NCI-H345 treated with DMSO at 0.1 percent for 48 hours (cell line): ENCODE results near the gene NSDHL.
"Not testable (repeated sequence)": the region's sequence is repeated elsewhere in the genome, so short reads cannot be mapped to it uniquely, and the experiment has no call there.

ENCODE experiments used
- DNase-seq: peaks from one replicate; lab custom pipeline; 2025; ENCODE audit not compliant: unreplicated experiment; lab: John Stamatoyannopoulos, UW

Gene NSDHL

GRCh38 chrX:152830312-152831305 lies at the start of gene NSDHL, which contains the start of gene CETN2:
NSDHL (plus strand) TSS chrX:152831063; CDS start chrX:152846325, 15,262 bp downstream.
CETN2 (minus strand) TSS chrX:152830757; CDS start chrX:152830710, 47 bp downstream.
- peak; percentile 90 for DNase-seq

- not testable (repeated sequence) for DNase-seq
Observed at GRCh38 chrX:152787062-152787461, 43.8 kb upstream of the NSDHL start.

DNA sequence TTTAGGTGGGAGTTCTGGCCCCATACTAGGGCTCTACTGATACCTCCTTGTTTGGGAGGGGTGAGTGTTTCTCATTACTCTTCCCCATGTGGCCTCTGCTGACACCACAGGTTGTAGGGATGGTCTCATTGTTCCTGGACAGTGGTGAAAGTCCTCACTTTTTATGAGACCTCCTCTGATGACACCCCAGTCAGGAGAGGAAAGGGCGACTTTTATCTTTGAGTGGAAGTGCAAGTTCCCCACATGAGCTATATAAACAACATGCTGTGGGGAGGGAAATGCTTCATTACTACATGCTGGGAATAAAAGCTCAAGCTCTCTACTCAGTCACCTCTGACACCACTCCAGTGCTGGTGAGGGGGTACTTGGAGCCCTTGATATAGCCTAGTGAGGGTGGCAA lies 31.9 kb upstream of the NSDHL start:
- DNase-seq = no peak

GRCh38 chrX:152806035-152806434 lies 24.8 kb upstream of the NSDHL start:
- DNase-seq = no peak

DNA sequence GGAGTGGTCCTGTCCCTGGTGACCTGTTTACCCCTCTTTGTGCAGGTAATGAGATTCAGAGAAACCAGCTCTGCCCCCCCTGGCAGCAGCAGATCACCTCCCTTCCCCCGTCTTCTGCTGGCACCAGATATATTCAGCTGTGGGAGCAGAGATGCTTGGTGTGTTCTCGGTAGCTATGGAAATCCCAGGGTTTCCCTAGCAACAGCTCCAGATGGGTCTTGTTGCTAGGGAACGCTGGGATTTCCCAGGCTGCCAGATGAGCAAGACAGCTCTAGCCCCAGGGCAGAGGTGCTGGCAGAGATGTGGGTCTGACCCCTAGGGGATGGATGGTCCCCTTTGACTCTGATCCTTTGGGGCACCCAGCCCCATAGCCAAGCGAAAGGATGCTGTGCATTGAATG lies 20.5 kb upstream of the NSDHL start:
- DNase-seq = no peak

- DNase-seq = no peak
Observed at GRCh38 chrX:152813206-152813605, 17.7 kb upstream of the NSDHL start.

DNA sequence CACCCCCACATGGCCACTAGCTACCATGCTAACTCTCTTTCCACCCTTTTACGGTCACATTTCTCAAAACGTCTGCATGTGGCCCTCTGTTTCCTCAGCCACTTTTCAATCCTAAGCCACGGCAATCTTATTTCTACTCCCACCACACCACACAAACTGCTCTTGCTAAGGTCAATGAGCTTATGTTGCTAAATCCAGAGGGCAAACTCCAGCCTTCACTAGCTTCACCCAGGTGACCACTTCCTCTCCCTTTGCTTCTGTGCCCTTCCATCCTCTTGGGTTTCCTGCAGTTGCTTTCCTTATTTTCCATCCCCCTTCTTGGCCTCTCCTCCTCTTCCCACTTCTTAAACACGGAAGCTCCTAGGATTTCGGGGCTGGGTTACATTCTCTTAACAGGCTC lies 16.8 kb upstream of the NSDHL start:
- no peak for DNase-seq

- DNase-seq = peak; percentile 2
Observed at GRCh38 chrX:152817078-152817764, 13.6 kb upstream of the NSDHL start.

- no peak for DNase-seq
Observed at GRCh38 chrX:152818356-152818755, 12.5 kb upstream of the NSDHL start.

- DNase-seq = no peak
Observed at GRCh38 chrX:152819266-152819665, 11.6 kb upstream of the NSDHL start.

DNA sequence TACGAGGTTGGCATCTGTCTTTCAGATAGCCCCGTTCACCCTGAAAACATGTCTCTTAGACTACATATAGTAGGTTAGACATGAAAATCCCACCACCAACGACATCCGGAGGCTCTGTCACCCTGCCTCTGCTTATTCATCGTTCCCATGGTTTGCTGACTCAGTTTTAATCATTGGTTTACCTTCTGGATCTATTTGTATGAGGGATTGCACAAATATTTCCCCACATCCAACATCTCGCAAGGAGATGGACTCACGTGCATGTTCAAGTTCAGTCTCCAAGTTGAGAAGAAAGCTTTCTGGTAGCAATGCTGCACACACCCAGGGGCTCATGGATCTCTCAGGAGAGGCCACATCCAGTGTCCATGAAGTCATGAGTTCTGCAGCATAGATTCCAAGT lies 11.1 kb upstream of the NSDHL start:
- no peak for DNase-seq

- peak; percentile 2 for DNase-seq
Observed at GRCh38 chrX:152821145-152821765, 9.6 kb upstream of the NSDHL start.

DNA sequence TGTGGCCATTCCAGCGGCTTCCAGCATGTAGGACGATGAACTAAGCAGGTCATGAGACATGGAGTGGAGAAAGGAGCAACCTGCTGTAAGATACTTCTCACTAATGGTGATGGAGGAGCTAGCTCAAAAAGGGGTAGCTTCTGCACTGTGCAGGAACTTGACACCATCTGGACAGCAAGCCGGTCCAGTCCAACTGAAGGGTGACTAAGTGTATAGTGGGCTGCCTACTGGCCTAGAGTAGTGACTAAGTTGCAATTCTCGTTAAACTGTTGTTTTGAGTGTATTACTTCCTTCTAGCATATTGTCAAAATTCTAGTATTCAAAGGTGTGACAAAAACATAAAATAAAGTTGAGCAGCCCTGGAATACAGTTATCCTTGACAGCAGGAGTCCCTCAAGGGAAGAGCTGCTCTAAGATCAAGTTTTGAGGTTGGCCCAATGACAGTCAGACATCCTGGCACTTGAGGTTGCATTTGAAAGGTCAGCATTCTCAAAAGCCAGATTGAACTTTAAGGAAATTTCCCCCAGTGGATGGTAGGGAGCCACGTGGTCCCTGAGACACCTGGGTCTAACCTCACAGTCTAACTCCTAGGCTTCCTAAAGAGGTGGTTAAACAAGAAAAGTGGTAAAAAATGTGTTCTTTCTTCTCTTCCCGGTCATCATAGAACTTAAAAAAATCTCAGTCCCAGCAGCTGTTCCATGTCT lies 8.3 kb upstream of the NSDHL start:
- no peak for DNase-seq

DNA sequence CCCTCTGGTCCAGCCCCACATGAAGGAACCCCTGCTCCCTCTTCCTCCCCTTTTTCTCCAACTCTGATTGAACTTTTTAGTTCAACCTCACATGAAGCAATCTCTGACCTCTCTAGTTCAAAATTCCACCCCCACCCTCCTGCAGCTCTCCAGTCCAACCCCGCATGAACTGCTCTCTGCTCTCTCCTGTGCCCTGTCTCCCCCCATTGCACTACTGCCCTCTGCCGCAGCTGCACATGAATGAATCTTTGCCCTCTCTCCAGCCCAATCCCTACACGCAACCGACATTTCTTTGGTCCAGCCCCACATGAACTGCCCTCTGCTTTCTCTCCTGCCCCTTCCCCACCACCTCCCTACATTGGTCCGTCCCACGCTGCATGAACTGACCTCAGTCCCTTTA lies 7.2 kb upstream of the NSDHL start:
- DNase-seq = no peak

- DNase-seq = no peak
Observed at GRCh38 chrX:152824841-152825374, 6.0 kb upstream of the NSDHL start.

GRCh38 chrX:152831391-152831790 lies 528 bp downstream of the NSDHL start:
- DNase-seq = no peak

GRCh38 chrX:152832520-152832919 lies 1.7 kb downstream of the NSDHL start:
- no peak for DNase-seq

- no peak for DNase-seq
Observed at GRCh38 chrX:152833378-152833777, 2.5 kb downstream of the NSDHL start.

DNA sequence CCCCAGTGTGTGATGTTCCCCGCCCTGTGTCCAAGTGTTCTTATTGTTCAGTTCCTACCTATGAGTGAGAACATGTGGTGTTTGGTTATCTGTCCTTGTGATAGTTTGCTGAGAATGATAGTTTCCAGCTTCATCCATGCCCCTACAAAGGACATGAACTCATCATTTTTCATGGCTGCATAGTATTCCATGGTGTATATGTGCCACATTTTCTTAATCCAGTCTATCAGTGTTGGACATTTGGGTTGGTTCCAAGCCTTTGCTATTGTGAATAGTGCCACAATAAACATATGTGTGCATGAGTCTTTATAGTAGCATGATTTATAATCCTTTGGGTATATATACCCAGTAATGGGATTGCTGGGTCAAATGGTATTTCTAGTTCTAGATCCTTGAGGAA lies 4.6 kb downstream of the NSDHL start:
- not testable (repeated sequence) for DNase-seq

- DNase-seq = no peak
Observed at GRCh38 chrX:152842772-152843338, 12.0 kb downstream of the NSDHL start.
